Adipose tissue (tissue), 3 donors: Measurements from ENCODE around the gene TERT. TPM values are rescaled to one million over a fixed set of nuclear protein-coding genes. Genes with fewer than 3 reads are reported as not detected.

Experiments
- H3K27ac ChIP-seq: one replicate; pipeline ENCODE4 v1.5.1; 2013; ENCODE audit warnings: low read depth, low read length
- WGBS, 3 donors: extraction: QIAGEN DNeasy Blood & Tissue Kit; methylation state at CpG; one replicate each; pipeline ENCODE4 v1.1.7; 2013; 5-methylcytosine and 5-hydroxymethylcytosine counted together
- polyA plus RNA-seq, 3 donors: library from polyadenylated mRNA; stranded (reverse); fragments of 200-250 nt; gene quantifications; one replicate each; pipeline ENCODE4 v1.2.3, GENCODE V29; 2013
- donor health status: healthy with polysubstance abuse.
- donor health status: Bipolar disorder and iron deficiency.
- donor health status: healthy.

Gene TERT
- polyA plus RNA-seq, 3 donors, result 0.02 to 0.03 TPM; not detected in 1

DNA sequence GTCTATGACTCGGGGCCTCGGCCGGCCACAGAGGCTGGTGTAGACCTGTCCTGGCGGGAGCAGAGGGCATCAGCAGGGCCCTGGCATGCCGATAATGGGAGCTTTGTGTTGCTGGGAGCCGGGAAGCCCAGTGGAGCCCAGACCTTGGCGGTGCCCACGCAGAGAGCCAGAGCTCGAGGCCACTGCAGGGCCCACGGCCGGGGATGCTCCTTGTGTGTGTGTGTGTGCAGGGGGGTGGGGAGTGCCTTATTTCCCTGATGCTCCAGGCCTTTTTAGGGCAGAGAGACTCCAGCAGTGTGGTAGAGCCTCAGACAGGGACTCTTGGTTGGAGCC, 75.1 kb downstream of the TERT start:
- WGBS, 3 donors, result 80 to 90% (median 80%) methylated on average over 11 of the region's 11 CpGs
- no peak overlapping the region for H3K27ac ChIP-seq

DNA sequence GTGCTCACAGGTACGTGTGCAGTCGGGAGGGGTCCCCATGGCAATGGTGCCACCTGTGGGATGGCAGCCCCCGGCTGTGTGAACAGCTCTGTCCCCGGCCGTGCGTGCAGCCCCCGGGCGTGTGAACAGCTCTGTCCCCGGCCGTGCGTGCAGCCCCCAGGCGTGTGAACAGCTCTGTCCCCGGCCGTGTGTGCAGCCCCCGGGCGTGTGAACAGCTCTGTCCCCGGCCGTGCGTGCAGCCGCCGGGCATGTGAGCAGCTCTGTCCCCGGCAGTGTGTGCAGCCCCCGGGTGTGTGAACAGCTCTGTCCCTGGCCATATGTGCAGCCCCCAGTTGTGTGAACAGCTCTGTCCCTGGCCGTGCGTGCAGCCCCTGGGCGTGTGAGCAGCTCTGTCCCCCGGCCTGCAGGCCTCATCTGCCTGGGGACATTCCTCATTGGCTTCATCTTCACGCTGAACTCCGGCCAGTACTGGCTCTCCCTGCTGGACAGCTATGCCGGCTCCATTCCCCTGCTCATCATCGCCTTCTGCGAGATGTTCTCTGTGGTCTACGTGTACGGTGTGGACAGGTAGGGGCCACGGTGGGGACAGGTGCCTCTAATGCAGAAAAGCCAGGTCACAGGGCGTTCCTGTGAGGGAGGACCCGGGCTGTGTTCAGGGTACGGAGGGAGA, 75.6 kb downstream of the TERT start:
- WGBS, 3 donors, result 75 to 81% (median 79%) methylated on average over 38 of the region's 38 CpGs
- no peak overlapping the region for H3K27ac ChIP-seq

DNA sequence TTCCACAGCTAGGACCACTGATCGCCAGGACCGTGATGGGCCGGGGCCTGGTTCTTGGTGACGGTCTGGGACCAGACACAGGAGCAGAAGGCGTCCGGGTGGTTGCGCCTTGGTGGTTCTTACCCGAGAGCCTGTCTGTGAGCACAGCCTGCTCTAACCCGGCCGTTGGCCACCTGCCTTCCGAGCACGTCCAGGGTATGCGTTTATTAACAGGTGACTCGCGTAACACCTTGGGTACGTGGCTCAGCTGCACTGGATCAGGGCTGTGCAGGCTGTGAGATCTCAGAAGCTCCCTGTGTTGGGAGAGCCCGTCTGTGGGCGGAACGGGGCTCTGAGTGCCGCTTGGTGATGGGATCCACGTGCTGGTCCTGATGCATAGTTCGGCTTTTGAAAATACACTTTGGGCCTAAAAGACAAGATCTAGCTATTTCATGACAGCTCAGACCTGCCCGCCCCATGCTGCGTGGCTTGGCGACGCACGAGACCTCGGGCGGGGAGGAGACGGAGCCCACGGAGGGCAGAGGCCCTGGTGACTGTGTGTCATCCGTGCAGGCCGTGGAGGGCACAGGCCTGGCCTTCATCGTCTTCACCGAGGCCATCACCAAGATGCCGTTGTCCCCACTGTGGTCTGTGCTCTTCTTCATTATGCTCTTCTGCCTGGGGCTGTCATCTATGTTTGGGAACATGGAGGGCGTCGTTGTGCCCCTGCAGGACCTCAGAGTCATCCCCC, 76.4 kb downstream of the TERT start:
- WGBS, 3 donors, result 83 to 87% (median 85%) methylated on average over 38 of the region's 38 CpGs
- no peak overlapping the region for H3K27ac ChIP-seq

DNA sequence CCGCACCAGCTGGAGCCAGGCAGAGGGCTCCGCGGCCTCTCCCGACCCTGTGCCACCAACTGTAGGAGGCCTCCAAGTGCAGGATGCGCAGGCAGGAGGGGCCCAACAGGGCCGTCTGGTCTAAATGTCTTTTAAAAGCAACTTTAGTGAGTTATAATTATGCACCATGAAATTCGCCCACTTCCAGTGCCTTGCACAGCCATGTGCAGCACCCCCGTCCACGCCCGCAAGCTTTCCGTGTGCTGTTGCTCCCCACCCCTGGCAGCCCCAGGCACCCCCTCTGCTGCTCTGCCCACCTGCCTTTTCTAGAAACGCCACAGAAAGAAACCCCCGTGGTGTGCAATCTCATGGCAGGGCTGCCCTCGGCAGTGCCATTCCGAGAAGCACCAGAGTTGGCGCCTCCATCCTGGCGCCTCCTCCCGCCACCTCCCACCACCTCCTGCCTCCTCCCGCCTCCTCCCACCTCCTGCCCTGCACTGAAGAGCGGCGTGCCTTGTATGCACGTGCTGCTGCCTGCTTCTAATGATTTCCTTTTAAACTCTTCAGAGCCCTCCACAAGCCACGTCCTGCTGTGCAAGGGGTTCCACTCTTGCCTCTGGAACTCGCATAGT, 77.2 kb downstream of the TERT start:
- WGBS, 3 donors, result 48 to 56% (median 51%) methylated on average over 24 of the region's 24 CpGs
- H3K27ac ChIP-seq, result no peak overlapping the region

DNA sequence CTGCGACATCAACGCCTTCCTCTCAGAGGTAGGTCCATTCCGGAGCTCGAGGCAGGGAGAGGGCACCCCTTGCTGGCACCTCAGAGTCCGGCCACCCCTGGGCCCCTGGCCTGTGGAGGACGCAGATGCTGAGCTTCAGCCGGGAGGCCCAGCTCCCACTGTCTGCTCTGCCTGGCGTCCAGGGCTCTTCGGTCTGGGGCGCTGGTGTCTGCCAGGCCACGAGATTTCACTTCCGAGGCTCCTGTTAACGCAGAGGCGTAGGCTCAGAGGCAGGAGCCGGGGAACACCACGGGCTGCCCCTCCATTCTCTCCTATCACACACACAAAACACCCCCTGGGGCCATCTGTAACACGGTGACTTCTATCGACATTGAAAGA, 78.0 kb downstream of the TERT start:
- 79 to 91% (median 88%) methylated on average over 18 of the region's 18 CpGs for WGBS, 3 donors
- no peak overlapping the region for H3K27ac ChIP-seq

DNA sequence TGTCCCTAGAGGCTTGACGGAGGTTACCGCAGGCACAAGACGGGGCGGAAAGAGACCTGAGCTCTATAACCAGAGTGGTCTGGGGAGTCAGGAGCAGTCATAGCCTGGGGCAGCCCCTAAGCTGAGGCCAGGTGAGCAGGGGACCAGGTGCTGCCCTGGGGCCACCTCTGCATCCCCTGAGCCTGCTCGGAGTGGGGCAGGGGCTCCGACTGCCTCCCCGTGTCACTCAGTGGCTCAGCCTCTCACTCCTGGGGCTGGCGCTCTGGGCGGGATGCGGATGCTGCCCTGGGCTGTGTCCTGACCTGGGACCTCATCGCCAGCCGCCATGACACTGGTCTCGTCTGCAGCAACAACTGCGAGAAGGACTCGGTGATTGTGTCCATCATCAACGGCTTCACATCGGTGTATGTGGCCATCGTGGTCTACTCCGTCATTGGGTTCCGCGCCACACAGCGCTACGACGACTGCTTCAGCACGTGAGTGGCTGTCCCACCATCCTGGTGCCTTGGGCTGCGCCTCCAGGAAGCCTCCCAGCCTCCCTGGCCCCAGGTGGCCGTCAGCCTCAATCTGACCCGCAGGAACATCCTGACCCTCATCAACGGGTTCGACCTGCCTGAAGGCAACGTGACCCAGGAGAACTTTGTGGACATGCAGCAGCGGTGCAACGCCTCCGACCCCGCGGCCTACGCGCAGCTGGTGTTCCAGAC, 78.5 kb downstream of the TERT start:
- no peak overlapping the region for H3K27ac ChIP-seq
- WGBS, 3 donors, result 91 to 94% (median 91%) methylated on average over 38 of the region's 38 CpGs

DNA sequence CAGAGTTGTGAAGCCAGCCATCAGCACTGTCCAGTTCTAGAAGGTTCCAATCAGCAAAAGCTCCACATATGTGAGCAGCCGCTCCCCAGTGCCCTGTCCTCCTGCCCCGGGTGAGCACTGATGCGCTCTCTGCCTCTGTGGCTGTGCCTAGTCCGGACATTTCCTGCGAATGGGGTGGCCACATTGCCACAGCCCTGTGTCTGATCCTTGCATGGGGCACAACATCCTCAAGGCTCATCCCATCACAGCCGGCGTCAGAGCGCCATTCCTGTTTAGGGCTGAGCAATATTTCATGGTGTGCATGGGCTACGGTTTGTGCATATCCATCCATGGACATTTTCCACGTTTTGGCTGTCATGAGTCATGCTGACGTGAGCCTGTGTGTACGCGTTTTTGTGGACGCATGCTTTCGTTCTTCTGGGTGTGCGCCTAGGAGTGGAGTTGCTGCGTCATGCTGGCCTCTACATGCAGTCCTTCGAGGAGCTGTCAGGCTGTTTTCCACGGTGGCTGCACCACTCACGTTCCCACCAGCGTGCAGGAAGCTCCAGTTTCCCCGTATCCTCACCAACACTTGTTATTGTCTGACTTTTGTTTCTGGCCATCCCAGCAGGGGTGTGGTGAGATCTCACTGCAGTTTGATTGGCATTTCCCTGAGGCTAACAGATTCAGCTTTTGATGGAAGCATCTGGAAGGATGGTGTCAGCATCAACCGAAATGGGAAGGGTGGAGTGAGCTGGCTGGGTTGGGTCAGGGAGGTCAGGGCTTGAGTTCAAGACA, 79.4 kb downstream of the TERT start:
- no peak overlapping the region for H3K27ac ChIP-seq
- WGBS, 3 donors, result 91 to 93% (median 93%) methylated on average over 23 of the region's 23 CpGs

DNA sequence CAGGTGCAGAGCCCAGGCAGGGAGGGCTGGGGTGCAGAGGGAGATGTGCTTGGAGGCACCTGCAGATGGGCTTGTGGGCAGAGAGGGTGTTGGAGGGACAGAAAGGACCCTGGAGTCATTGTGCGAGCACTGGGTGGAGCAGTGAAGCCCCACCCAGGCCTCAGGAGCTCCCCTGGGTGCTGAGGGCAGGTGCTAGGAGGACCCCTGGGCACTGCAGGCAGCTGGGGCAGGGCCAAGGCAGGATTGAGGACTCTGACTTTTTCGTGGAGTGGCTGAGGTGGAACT, 80.0 kb downstream of the TERT start:
- 67 to 82% (median 72%) methylated on average over 2 of the region's 2 CpGs for WGBS, 3 donors
- no peak overlapping the region for H3K27ac ChIP-seq

DNA sequence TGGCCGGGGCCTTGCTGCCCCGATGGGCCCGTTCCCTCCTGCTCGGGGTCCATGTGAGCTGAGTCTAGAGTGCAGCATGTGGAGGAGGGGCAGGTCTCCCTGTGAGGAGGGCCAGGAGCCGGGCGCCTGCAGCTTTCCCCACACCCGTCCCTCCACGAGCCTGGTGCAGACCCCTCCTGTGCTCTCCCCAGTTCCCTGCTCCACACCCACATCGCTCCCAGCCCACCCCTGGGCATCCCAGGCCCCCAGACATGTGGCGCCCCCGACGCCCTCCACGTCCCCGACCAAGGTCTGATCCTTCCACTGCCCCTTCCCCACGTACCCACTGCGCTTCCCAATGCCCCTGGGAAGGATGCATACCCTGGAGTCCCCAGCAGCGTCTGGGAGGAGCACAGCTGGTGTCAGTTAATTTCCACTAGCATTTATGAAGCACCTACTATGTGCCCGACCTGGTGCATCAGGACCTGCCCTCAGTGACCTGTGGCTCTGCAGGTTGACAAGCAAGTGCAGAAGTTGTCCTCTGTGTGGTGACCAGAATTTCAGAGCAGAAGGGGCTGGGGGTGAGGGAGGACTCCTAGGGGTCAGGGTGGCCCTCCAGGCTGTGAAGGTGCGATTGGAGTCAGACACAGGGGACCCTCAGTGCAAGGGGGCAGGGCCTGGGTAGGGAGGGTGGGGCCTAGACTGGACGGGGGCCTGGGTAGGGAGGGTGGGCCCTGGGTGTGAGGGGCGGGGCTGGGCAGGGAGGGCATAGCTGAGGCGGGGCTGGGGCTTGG, 80.5 kb downstream of the TERT start:
- 68 to 69% (median 68%) methylated on average over 16 to 22 of the region's 22 CpGs for WGBS, 3 donors
- H3K27ac ChIP-seq, result no peak overlapping the region

DNA sequence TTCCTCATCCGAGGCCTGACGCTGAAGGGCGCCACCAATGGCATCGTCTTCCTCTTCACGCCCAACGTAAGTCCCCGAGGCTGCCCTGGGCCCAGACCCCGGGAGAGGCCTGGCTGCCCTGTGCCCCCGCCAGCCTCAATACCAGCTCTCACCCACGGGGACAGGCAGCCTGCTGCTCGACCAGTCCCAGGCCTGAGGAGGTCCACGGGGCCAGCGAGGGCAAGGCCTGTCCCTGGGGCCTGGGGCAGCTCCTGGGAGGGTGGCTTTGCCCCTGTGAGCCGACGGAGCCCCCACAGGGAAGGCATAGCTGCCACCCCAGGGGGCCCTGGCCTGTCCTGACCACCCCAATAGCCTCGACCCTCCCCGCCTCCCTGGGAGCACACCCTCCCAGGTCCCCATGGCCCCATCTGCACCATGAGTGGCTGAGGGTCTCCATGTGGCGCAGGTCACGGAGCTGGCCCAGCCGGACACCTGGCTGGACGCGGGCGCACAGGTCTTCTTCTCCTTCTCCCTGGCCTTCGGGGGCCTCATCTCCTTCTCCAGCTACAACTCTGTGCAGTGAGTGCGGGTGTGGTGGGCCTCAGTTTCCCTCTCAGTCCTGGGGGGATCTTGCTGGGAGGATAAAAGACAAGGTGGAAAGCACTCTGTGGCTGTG, 81.2 kb downstream of the TERT start:
- 83 to 88% (median 86%) methylated on average over 23 to 25 of the region's 25 CpGs for WGBS, 3 donors
- no peak overlapping the region for H3K27ac ChIP-seq

DNA sequence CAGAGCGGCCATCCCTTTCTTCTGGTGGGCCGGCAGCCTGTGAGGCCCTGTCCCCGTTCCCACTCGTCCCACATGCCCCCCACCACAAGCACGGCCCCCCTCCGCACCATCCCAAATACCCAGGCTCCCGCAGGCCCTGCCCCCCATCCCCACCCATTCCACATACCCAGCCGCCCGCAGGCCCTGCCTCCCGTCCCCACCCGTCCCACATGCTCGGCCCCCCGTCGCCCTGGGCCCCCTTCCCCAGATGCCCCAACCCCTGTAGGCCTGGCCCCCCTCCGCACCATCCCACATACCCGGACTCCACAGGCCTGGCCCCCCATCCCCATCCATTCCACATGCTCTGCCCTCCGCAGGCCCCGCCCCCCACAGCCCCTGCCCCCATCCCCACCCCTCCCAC, 82.0 kb downstream of the TERT start:
- no peak overlapping the region for H3K27ac ChIP-seq
- WGBS, 3 donors, result 85 to 89% (median 88%) methylated on average over 17 to 18 of the region's 18 CpGs

DNA sequence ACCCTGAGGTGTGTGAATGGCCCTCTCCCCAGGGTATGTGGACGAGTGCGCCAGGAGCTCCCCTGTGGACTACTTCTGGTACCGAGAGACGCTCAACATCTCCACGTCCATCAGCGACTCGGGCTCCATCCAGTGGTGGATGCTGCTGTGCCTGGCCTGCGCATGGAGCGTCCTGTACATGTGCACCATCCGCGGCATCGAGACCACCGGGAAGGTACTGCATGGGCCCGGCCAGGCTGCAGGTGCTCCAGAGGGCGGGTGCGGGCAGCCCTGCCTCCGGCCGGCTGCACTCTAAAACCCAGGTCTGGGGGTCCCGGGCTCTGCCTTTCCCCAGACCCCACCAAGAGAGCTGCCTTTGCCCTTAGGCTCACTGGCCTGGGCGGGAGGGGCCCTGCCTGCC, 82.6 kb downstream of the TERT start:
- 90 to 91% (median 91%) methylated on average over 19 to 20 of the region's 20 CpGs for WGBS, 3 donors

DNA sequence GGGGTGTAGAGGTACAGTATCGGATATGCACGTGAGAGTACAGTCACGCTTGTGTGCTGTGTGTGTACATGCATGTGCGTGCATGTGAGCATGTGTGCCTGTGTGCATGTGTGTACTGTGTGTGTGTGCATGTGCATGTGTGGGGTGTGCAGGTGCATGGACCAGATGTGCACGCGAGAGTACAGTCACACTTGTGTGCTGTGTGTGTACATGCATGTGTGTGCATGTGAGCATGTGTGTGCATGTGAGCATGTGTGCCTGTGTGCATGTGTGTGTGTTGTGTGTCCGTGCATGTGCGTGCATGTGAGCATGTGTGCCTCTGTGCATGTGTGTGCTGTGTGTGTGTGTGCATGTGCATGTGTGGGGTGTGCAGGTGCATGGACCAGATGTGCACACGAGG, 83.2 kb downstream of the TERT start:
- WGBS, 3 donors, result 90 to 97% (median 92%) methylated on average over 9 of the region's 9 CpGs
- H3K27ac ChIP-seq, result no peak overlapping the region

More for the DNA sequence above, 82.6 kb downstream of the TERT start:
- H3K27ac ChIP-seq, result no peak overlapping the region

DNA sequence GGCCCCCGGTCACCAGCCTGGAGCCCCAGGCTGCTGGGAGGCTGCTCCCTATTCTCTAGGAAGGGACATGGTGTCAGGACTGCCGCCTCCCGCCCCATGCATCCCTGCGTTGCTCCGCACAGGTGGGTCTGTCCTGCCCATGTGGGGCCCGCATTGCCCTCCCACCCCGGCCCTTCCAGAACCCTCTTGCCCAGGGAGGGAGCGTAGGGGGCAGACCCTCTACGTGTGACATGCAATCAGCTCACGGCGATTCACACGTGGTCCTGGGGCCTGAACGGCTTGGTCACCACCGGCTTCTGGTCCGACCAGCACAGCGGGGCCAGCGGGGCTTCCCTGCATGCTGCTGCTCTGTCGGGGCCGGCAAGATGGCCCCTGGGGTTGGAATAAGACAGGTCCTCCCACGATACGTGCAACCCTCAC, 84.0 kb downstream of the TERT start:
- 80 to 90% (median 84%) methylated on average over 21 of the region's 21 CpGs for WGBS, 3 donors
- H3K27ac ChIP-seq, result no peak overlapping the region

DNA sequence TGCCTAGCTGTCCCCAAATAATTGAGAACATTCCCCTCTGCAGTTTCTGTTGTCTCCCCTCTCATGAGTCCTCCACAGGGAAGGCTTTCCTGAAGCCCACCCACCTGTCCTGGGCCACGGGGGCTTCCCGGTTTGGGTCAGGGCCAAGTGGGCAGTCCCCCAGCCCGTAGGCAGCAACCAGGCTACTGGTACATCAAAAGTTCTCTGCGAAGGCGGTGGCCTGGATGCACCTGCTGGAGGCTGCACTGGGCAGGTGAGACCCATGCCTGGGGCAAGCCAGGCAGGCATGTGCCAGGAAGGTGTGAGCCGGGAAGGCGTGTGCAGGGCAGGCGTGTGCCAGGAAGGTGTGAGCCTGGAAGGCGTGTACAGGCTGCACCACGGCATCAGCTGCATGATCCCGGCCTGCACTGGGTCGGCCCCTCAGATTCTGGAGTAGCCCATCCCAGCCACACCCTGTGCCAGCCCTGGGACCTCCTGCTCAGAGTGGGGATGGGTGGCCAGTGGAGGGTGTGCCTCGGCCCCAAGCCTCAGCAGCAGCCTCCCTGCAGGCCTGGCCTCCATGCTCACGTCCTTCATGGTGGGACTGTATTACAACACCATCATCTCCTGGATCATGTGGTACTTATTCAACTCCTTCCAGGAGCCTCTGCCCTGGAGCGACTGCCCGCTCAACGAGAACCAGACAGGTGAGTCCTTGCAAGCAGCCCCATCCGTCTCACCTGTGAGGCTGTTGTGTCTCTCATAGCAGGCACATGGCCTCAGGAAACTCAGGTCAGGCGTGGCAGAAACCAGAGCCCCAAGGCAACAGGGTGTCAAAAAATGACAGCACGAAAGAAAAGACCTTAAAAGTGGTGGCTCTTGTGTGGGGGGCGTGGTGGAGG, 84.7 kb downstream of the TERT start:
- WGBS, 3 donors, result 74 to 85% (median 79%) methylated on average over 21 of the region's 21 CpGs
- no peak overlapping the region for H3K27ac ChIP-seq

DNA sequence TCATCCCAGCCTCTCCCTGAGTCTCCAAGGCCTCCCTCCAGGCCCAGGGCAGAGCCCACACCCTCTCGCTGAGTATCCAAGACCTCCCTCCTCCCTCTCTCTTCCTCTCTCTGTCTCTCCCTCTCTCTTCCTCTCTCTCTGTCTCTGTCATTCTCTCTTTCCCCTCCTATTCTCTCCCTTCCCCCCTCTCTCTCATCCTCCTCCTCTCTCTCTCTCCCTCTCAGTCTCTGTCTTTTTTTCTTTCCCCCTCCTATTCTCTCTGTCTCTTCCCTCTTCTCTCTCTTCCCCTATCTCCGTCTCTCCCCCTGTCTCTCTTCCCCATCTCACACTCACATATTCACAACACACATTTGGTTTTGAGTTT, 85.4 kb downstream of the TERT start:
- WGBS, 3 donors, result 37 to 86% (median 68%) methylated on average over 2 of the region's 2 CpGs
- no peak overlapping the region for H3K27ac ChIP-seq
